DND-41 (cell line): ENCODE data around the gene SLX4IP.

ENCODE experiments used
- ATAC-seq: fragments of 200-7000 bp; cut with Tn5 transposase; 3 replicates; pipeline ENCODE4 v1.9.1; 2021; ENCODE audit warnings: low read depth; ENCODE audit not compliant: insufficient read depth
- DNase-seq: peaks from one replicate; pipeline ENCODE4 v3.0.0-alpha.2; 2020
- H2AFZ ChIP-seq: 2 replicates; pipeline ENCODE4 v1.6.0; 2012; ENCODE audit warnings: low read depth, low read length
- H3K27ac ChIP-seq: 2 replicates; pipeline ENCODE4 v1.5.1; 2012; ENCODE audit warnings: low read length, inconsistent platforms
- H3K27me3 ChIP-seq: fragments of 200-600 bp; sonication (generic); 2 replicates; pipeline ENCODE4 v1.6.0; 2012; ENCODE audit warnings: low read length, mild to moderate bottlenecking, inconsistent platforms; ENCODE audit not compliant: insufficient read depth, poor library complexity
- H3K36me3 ChIP-seq: 2 replicates; pipeline ENCODE4 v1.5.1; 2012; ENCODE audit warnings: low read length, inconsistent platforms; ENCODE audit not compliant: insufficient read depth
- H3K4me1 ChIP-seq: 2 replicates; pipeline ENCODE4 v1.5.1; 2012; ENCODE audit warnings: mild to moderate bottlenecking, low read length; ENCODE audit not compliant: insufficient read depth
- H3K4me2 ChIP-seq: 2 replicates; pipeline ENCODE4 v1.6.0; 2012; ENCODE audit warnings: mild to moderate bottlenecking, moderate library complexity, low read length, inconsistent platforms; ENCODE audit not compliant: insufficient read depth
- H3K4me3 ChIP-seq, 2 experiments: fragments of 200-600 bp in 1 of 2; shearing (Covaris generic) in 1 of 2; 2 replicates each; pipeline ENCODE4 v1.5.1; 2012 to 2016; ENCODE audit warnings: inconsistent platforms in 2 of 2, low read length in 2 of 2, mild to moderate bottlenecking in 2 of 2, low read depth in 1 of 2, moderate library complexity in 1 of 2
- H3K79me2 ChIP-seq: 2 replicates; pipeline ENCODE4 v1.6.0; 2012; ENCODE audit warnings: low read length, inconsistent platforms; ENCODE audit not compliant: insufficient read depth
- H3K9ac ChIP-seq: 2 replicates; pipeline ENCODE4 v1.6.0; 2012; ENCODE audit warnings: low read depth, mild to moderate bottlenecking, inconsistent platforms, low read length, moderate library complexity
- H3K9me3 ChIP-seq: 2 replicates; pipeline ENCODE4 v1.5.1; 2012; ENCODE audit warnings: low read length, moderate library complexity, mild to moderate bottlenecking, inconsistent platforms; ENCODE audit not compliant: insufficient read depth, severe bottlenecking
- H4K20me1 ChIP-seq: 2 replicates; pipeline ENCODE4 v1.6.0; 2012; ENCODE audit warnings: low read length; ENCODE audit not compliant: insufficient read depth
- CTCF ChIP-seq: IDR thresholded peaks from 2 replicates; pipeline ENCODE4 v1.5.1; 2012; ENCODE audit warnings: borderline replicate concordance, low read length, moderate library complexity, mild to moderate bottlenecking; ENCODE audit not compliant: poor library complexity, severe bottlenecking; ENCODE audit errors: extremely low read depth
- EZH2 ChIP-seq: IDR thresholded peaks from 3 replicates; pipeline ENCODE4 v1.6.1; 2012; ENCODE audit warnings: borderline replicate concordance, low read depth, mild to moderate bottlenecking, moderate library complexity, low read length, inconsistent platforms; ENCODE audit not compliant: severe bottlenecking

SLX4IP gene

GRCh38 chr20:10667077-10667401 is 231.9 kb downstream of the SLX4IP start:
- Histone ChIP-seq H2AFZ (no peak overlapping the region), H3K4me2 (no peak overlapping the region), H3K27ac (no peak overlapping the region), H3K4me1 (no peaks in the 10 kb centered on the region), H3K36me3 (no peaks in the 10 kb centered on the region), H3K9ac (no peak overlapping the region), H3K79me2 (no peaks in the 10 kb centered on the region), H3K27me3 (no peaks in the 10 kb centered on the region), H3K4me3 (no peak overlapping the region), H4K20me1 (no peaks in the 10 kb centered on the region), H3K9me3 (no peaks in the 10 kb centered on the region)
- TF ChIP-seq EZH2 (no peak), CTCF (no peak)
- ATAC-seq (no peak), DNase-seq (no peak)

GRCh38 chr20:10667560-10668167 is 232.6 kb downstream of the SLX4IP start:
- no peak overlapping the region for H3K4me2 ChIP-seq
- no peaks in the 10 kb centered on the region for H4K20me1 ChIP-seq
- H3K9me3 ChIP-seq = no peaks in the 10 kb centered on the region
- TF ChIP-seq EZH2 (no peak), CTCF (no peak)
- no peak for DNase-seq
- H3K9ac ChIP-seq = no peak overlapping the region
- H3K4me3 ChIP-seq = no peak overlapping the region
- H3K79me2 ChIP-seq = no peaks in the 10 kb centered on the region
- no peaks in the 10 kb centered on the region for H3K4me1 ChIP-seq
- no peak overlapping the region for H2AFZ ChIP-seq
- H3K27me3 ChIP-seq = no peaks in the 10 kb centered on the region
- ATAC-seq = no peak
- no peaks in the 10 kb centered on the region for H3K36me3 ChIP-seq
- no peak overlapping the region for H3K27ac ChIP-seq

GRCh38 chr20:10668677-10669368 is 233.7 kb downstream of the SLX4IP start:
- H3K4me1 ChIP-seq = no peaks in the 10 kb centered on the region

More at GRCh38 chr20:10668677-10669368, 233.7 kb downstream of the SLX4IP start:
- no peak for TF ChIP-seq CTCF
- TF ChIP-seq EZH2 = no peak
- H3K4me3 ChIP-seq = no peak overlapping the region
- no peaks in the 10 kb centered on the region for H3K9me3 ChIP-seq
- no peaks in the 10 kb centered on the region for H3K79me2 ChIP-seq
- no peak overlapping the region for H2AFZ ChIP-seq
- H3K27me3 ChIP-seq = no peaks in the 10 kb centered on the region
- no peaks in the 10 kb centered on the region for H4K20me1 ChIP-seq
- no peak overlapping the region for H3K27ac ChIP-seq
- H3K36me3 ChIP-seq = no peaks in the 10 kb centered on the region
- ATAC-seq (no peak), DNase-seq (no peak)
- H3K4me2 ChIP-seq = no peak overlapping the region
- no peak overlapping the region for H3K9ac ChIP-seq
